Large intestine (tissue), 3 donors: ENCODE data around the gene YJEFN3. TPM values are rescaled to one million over a fixed set of nuclear protein-coding genes. Genes with fewer than 3 reads are reported as not detected.

ENCODE experiments used
- DNase-seq, 2 donors: peaks; one replicate each; pipeline versions ENCODE4 v3.0.0 to v3.0.0-alpha.2; 2013
- H3K27ac ChIP-seq: one replicate; pipeline ENCODE4 v1.5.1; 2013; ENCODE audit warnings: low read length
- H3K27me3 ChIP-seq: 2 replicates; pipeline ENCODE4 v1.6.1; 2013; ENCODE audit warnings: low read length; ENCODE audit not compliant: control insufficient read depth, insufficient read depth
- H3K36me3 ChIP-seq: 2 replicates; pipeline ENCODE4 v1.6.1; 2013; ENCODE audit warnings: low read length; ENCODE audit not compliant: control insufficient read depth, insufficient read depth
- H3K4me1 ChIP-seq: one replicate; pipeline ENCODE4 v1.6.1; 2013; ENCODE audit warnings: low read length; ENCODE audit not compliant: control insufficient read depth, insufficient read depth
- H3K4me3 ChIP-seq: one replicate; pipeline ENCODE4 v1.5.1; 2013; ENCODE audit warnings: low read length
- H3K9me3 ChIP-seq: one replicate; pipeline ENCODE4 v1.6.1; 2013; ENCODE audit warnings: mild to moderate bottlenecking, low read depth, low read length, moderate library complexity; ENCODE audit not compliant: control insufficient read depth
- WGBS: methylation state at CpG from one replicate; pipeline ENCODE4 v1.1.5; 2013; ENCODE audit warnings: low lambda C conversion rate; ENCODE audit not compliant: insufficient coverage; 5-methylcytosine and 5-hydroxymethylcytosine counted together
- polyA plus RNA-seq: library from polyadenylated mRNA; unstranded; fragments of 120-200 nt; gene quantifications from one replicate; pipeline ENCODE4 v1.2.1, GENCODE V29; 2013

YJEFN3 gene
- polyA plus RNA-seq, 1 donor, result 9.5 TPM

GRCh38 chr19:19541616-19542015 lies 12.9 kb downstream of the YJEFN3 start:
- Histone ChIP-seq H3K27ac (no peak overlapping the region), H3K36me3 (no peaks in the 10 kb centered on the region), H3K4me1 (peaks cover 13% of the 10 kb centered on the region), H3K27me3 (peaks cover 57% of the 10 kb centered on the region), H3K4me3 (no peak overlapping the region), H3K9me3 (peaks cover 39% of the 10 kb centered on the region)
- no CpG with 5 or more reads among the region's 16 CpGs for WGBS
- DNase-seq, result no peak

- H3K4me1 ChIP-seq, result peaks cover 13% of the 10 kb centered on the region
- H3K4me3 ChIP-seq, result no peak overlapping the region
- DNase-seq, result no peak
- H3K9me3 ChIP-seq, result peaks cover 39% of the 10 kb centered on the region
- H3K27me3 ChIP-seq, result peaks cover 48% of the 10 kb centered on the region
- 100% methylated on average over 1 of the region's 12 CpGs for WGBS
- no peak overlapping the region for H3K27ac ChIP-seq
- no peaks in the 10 kb centered on the region for H3K36me3 ChIP-seq
These were observed 13.8 kb downstream of the YJEFN3 start for GRCh38 chr19:19542507-19542906.

GRCh38 chr19:19543101-19543500 lies 14.4 kb downstream of the YJEFN3 start:
- no peaks in the 10 kb centered on the region for H3K36me3 ChIP-seq
- peaks cover 13% of the 10 kb centered on the region for H3K4me1 ChIP-seq
- DNase-seq, result no peak
- H3K4me3 ChIP-seq, result no peak overlapping the region
- WGBS, result no CpG with 5 or more reads among the region's 13 CpGs
- peaks cover 42% of the 10 kb centered on the region for H3K27me3 ChIP-seq
- peaks cover 39% of the 10 kb centered on the region for H3K9me3 ChIP-seq
- no peak overlapping the region for H3K27ac ChIP-seq

GRCh38 chr19:19543640-19544039 lies 14.9 kb downstream of the YJEFN3 start:
- no CpG with 5 or more reads among the region's 19 CpGs for WGBS
- H3K36me3 ChIP-seq, result no peaks in the 10 kb centered on the region
- H3K9me3 ChIP-seq, result peaks cover 39% of the 10 kb centered on the region
- H3K27me3 ChIP-seq, result peaks cover 37% of the 10 kb centered on the region
- no peak for DNase-seq
- H3K27ac ChIP-seq, result no peak overlapping the region
- H3K4me1 ChIP-seq, result peaks cover 9% of the 10 kb centered on the region
- no peak overlapping the region for H3K4me3 ChIP-seq

DNA sequence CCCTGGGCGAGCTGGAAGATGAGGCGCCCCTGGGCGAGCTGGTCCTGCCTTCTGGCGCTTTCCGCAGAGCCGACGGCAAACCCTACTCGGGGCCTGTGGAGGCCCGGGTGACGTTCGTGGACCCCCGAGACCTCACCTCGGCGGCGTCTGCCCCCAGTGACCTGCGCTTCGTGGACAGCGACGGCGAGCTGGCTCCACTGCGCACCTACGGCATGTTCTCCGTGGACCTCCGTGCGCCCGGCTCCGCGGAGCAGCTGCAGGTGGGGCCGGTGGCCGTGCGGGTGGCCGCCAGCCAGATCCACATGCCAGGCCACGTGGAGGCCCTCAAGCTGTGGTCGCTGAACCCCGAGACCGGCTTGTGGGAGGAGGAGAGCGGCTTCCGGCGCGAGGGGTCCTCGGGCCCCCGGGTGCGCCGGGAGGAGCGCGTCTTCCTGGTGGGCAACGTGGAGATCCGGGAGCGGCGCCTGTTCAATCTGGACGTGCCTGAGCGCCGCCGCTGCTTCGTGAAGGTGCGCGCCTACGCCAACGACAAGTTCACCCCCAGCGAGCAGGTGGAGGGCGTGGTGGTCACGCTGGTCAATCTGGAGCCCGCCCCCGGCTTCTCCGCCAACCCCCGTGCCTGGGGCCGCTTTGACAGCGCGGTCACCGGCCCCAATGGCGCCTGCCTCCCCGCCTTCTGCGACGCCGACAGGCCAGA lies 15.7 kb downstream of the YJEFN3 start:
- H3K4me1 ChIP-seq, result peaks cover 7% of the 10 kb centered on the region
- peaks cover 35% of the 10 kb centered on the region for H3K27me3 ChIP-seq
- no peak for DNase-seq
- no peaks in the 10 kb centered on the region for H3K36me3 ChIP-seq
- WGBS, result no CpG with 5 or more reads among the region's 75 CpGs
- H3K9me3 ChIP-seq, result peaks cover 39% of the 10 kb centered on the region
- no peak overlapping the region for H3K27ac ChIP-seq
- no peak overlapping the region for H3K4me3 ChIP-seq

DNA sequence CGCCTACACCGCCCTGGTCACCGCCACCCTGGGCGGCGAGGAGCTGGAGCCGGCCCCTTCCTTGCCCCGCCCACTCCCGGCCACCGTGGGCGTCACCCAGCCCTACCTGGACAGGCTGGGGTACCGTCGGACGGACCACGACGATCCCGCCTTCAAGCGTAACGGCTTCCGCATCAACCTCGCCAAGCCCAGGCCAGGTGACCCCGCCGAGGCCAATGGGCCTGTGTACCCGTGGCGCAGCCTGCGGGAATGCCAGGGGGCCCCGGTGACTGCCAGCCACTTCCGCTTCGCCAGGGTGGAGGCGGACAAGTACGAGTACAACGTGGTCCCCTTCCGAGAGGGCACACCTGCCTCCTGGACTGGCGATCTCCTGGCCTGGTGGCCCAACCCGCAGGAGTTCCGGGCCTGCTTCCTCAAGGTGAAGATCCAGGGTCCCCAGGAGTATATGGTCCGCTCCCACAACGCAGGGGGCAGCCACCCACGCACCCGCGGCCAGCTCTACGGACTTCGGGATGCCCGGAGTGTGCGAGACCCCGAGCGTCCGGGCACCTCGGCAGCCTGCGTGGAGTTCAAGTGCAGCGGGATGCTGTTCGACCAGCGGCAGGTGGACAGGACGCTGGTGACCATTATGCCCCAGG lies 16.4 kb downstream of the YJEFN3 start:
- DNase-seq, result no peak
- H3K4me1 ChIP-seq, result peaks cover 7% of the 10 kb centered on the region
- no peak overlapping the region for H3K4me3 ChIP-seq
- H3K27me3 ChIP-seq, result peaks cover 29% of the 10 kb centered on the region
- no CpG with 5 or more reads among the region's 53 CpGs for WGBS
- H3K27ac ChIP-seq, result no peak overlapping the region
- no peaks in the 10 kb centered on the region for H3K36me3 ChIP-seq
- peaks cover 33% of the 10 kb centered on the region for H3K9me3 ChIP-seq

GRCh38 chr19:19545707-19546106 lies 17.0 kb downstream of the YJEFN3 start:
- no peak overlapping the region for H3K4me3 ChIP-seq
- whole genome bisulfite sequencing, result no CpG with 5 or more reads among the region's 23 CpGs
- H3K4me1 ChIP-seq, result peaks cover 5% of the 10 kb centered on the region
- H3K27ac ChIP-seq, result no peak overlapping the region
- DNase-seq, result no peak
- H3K36me3 ChIP-seq, result no peaks in the 10 kb centered on the region
- peaks cover 28% of the 10 kb centered on the region for H3K9me3 ChIP-seq
- peaks cover 23% of the 10 kb centered on the region for H3K27me3 ChIP-seq

DNA sequence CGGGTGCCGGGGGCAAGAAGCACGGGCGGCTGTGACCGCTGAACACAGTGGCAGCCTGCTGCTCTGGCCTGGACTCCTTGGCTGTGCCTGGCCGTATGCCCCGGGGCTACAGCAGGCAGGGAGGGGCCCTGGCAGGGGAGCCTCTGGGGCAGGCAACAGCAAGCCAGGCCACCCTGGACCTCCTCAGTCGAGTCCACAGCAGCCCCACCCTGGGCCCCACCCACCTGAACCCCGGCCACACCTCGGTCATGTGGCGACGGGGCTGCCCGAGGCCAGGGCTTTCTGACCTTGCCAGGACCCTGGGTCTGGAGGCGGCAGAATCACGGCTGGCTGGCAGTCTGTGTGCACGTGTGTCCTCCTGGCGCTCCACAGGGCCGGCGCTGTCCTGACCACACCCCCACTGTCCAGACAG lies 18.0 kb downstream of the YJEFN3 start:
- H3K9me3 ChIP-seq, result peaks cover 21% of the 10 kb centered on the region
- H3K4me3 ChIP-seq, result no peak overlapping the region
- no CpG with 5 or more reads among the region's 19 CpGs for WGBS
- H3K36me3 ChIP-seq, result no peaks in the 10 kb centered on the region
- H3K27me3 ChIP-seq, result peaks cover 13% of the 10 kb centered on the region
- DNase-seq, result no peak
- H3K27ac ChIP-seq, result no peak overlapping the region
- no peaks in the 10 kb centered on the region for H3K4me1 ChIP-seq

DNA sequence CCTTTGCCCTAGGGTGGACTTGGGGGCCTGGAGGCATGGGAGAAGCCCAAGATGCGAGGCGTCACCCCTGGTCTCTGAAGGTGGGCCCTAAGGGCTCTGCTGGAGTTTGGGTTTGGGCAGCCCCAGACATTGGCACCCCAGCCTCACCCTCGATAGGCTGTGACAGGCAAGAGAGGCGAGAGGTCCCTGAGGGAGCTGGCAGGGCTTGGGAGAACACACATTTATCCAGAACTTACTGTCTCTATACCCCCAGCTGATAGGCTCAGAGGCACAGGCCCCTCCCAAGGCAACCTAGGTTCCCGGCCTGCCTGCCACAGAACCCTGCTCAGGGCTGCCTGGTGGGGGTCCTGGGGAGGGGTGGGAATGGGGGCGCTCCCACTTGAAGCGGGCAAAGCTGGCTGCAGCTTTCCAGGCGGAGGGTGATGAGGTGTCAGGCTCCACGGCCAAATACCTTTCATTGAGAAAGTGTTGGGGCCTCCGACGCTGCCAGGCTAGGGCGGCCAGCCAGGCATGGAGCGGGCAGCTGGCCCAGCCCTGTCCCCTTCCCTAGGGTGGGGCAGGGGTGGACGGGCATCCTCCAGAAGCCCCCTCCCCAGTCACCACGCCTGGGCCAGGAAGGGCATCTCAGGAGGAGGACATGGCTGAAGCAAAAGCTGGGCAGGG lies 19.1 kb downstream of the YJEFN3 start:
- Histone ChIP-seq H3K27ac (no peak overlapping the region), H3K36me3 (no peaks in the 10 kb centered on the region), H3K4me3 (no peak overlapping the region), H3K4me1 (no peaks in the 10 kb centered on the region), H3K9me3 (peaks cover 21% of the 10 kb centered on the region), H3K27me3 (peaks cover 7% of the 10 kb centered on the region)
- no peak for DNase-seq
- WGBS, result no CpG with 5 or more reads among the region's 15 CpGs

GRCh38 chr19:19548915-19549759 lies 20.4 kb downstream of the YJEFN3 start:
- Histone ChIP-seq H3K36me3 (no peaks in the 10 kb centered on the region), H3K4me1 (no peaks in the 10 kb centered on the region), H3K27me3 (peaks cover 7% of the 10 kb centered on the region), H3K27ac (no peak overlapping the region), H3K9me3 (peaks cover 16% of the 10 kb centered on the region), H3K4me3 (no peak overlapping the region)
- no peak for DNase-seq
- 100% methylated on average over 1 of the region's 13 CpGs for WGBS
